GM12875 (cell line): ENCODE data around the gene EGFLAM.
A peak's percentile ranks its signal among the peaks of the same experiment; 100 is the strongest.

Experiments used
- H3K4me3 ChIP-seq: one replicate; pipeline ENCODE4 v1.5.1; 2011; ENCODE audit warnings: low read depth, low read length, control low read depth
- CTCF ChIP-seq: IDR thresholded peaks from 2 replicates; pipeline ENCODE4 v1.5.1; 2011; ENCODE audit warnings: low read depth, mild to moderate bottlenecking, control low read depth, inconsistent platforms, low read length, moderate library complexity, borderline replicate concordance; ENCODE audit not compliant: insufficient read depth

EGFLAM gene

GRCh38 chr5:38380537-38380936 lies 122.2 kb downstream of the EGFLAM start:
- no peak overlapping the region for H3K4me3 ChIP-seq
- no peak for TF ChIP-seq CTCF

- H3K4me3 ChIP-seq = no peak overlapping the region
- TF ChIP-seq CTCF = no peak
These were observed 123.0 kb downstream of the EGFLAM start for GRCh38 chr5:38381361-38381760.

- H3K4me3 ChIP-seq = no peak overlapping the region
- TF ChIP-seq CTCF = peak; percentile 86
These were observed 124.5 kb downstream of the EGFLAM start for GRCh38 chr5:38382898-38383297.

- no peak overlapping the region for H3K4me3 ChIP-seq
- TF ChIP-seq CTCF = no peak
These were observed 125.3 kb downstream of the EGFLAM start for GRCh38 chr5:38383701-38384100.

GRCh38 chr5:38384396-38384795 lies 126.0 kb downstream of the EGFLAM start:
- TF ChIP-seq CTCF = no peak
- H3K4me3 ChIP-seq = no peak overlapping the region

- no peak overlapping the region for H3K4me3 ChIP-seq
- TF ChIP-seq CTCF = no peak
These were observed 128.8 kb downstream of the EGFLAM start for GRCh38 chr5:38387161-38387560.

- no peak overlapping the region for H3K4me3 ChIP-seq
- no peak for TF ChIP-seq CTCF
These were observed 135.3 kb downstream of the EGFLAM start for GRCh38 chr5:38393636-38394035.
